ENCODE results near the gene SEMA4G.

SEMA4G gene

DNA sequence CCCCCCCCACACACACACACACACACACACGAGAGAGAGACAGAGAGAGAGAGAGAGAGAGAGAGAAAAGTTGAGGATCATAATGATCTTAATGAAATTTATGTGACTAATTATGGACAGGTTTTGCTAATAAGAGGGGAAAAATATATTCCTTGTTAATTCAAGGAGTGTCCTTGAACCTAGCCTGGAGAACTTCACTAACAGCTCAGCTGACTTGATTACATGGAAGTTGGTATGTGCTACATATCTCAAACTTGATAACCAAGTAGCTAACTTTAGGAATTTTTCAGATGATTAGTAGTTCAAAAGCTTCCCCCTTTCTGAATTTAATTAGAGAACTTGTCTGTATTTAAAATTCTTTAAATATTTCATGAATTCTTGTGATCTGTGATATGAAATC, 41.3 kb upstream of the SEMA4G start:
- ChIA-PET POLR2A (interaction anchor here (0.5 kb wide), 1 partner anchor 133 kb away, joined by 4 read pairs; no protein-coding TSS in a partner anchor), CTCF (interaction anchor here (1.0 kb wide), 1 partner anchor 20 kb away, joined by 3 read pairs; no protein-coding TSS in a partner anchor)
- peaks cover 84 to 98% of the 10 kb centered on the region in 2 experiments for H3K36me3 ChIP-seq (ENCODE audit: control insufficient read depth in 2 of 2, insufficient read depth in 1 of 2, low read length in 2 of 2)
- TF ChIP-seq PBX3 (CRISPR knock-in tag; IDR thresholded peaks at IDR 0.05) (no peak), BCL6B (tag by site-specific recombination; IDR thresholded peaks at IDR 0.05) (no peak), SP2 (tag by site-specific recombination; IDR thresholded peaks at IDR 0.05) (no peak), ZNF223 (tag by site-specific recombination; IDR thresholded peaks at IDR 0.05) (no peak), ZNF639 (tag by site-specific recombination; IDR thresholded peaks at IDR 0.05) (no peak), GFI1B (tag by site-specific recombination; IDR thresholded peaks at IDR 0.05) (no peak), ZNF555 (tag by site-specific recombination; conservative IDR thresholded peaks at IDR 0.05) (no peak), ZNF514 (tag by site-specific recombination; IDR thresholded peaks at IDR 0.05) (no peak), TRIM28 (IDR thresholded peaks at IDR 0.05; ENCODE audit: borderline replicate concordance, low read length) (no peak), FEZF1 (tag by site-specific recombination; IDR thresholded peaks at IDR 0.05) (no peak), ZFP37 (tag by site-specific recombination; IDR thresholded peaks at IDR 0.05) (no peak), ZNF433 (tag by site-specific recombination; IDR thresholded peaks at IDR 0.05; ENCODE audit: low read depth) (no peak), ZNF776 (tag by site-specific recombination; IDR thresholded peaks at IDR 0.05; ENCODE audit: borderline replicate concordance) (no peak), GLIS2 (tag by site-specific recombination; IDR thresholded peaks at IDR 0.05) (no peak), ZNF521 (tag by site-specific recombination; IDR thresholded peaks at IDR 0.05) (no peak)
- TF ChIP-seq, protein P1, sequence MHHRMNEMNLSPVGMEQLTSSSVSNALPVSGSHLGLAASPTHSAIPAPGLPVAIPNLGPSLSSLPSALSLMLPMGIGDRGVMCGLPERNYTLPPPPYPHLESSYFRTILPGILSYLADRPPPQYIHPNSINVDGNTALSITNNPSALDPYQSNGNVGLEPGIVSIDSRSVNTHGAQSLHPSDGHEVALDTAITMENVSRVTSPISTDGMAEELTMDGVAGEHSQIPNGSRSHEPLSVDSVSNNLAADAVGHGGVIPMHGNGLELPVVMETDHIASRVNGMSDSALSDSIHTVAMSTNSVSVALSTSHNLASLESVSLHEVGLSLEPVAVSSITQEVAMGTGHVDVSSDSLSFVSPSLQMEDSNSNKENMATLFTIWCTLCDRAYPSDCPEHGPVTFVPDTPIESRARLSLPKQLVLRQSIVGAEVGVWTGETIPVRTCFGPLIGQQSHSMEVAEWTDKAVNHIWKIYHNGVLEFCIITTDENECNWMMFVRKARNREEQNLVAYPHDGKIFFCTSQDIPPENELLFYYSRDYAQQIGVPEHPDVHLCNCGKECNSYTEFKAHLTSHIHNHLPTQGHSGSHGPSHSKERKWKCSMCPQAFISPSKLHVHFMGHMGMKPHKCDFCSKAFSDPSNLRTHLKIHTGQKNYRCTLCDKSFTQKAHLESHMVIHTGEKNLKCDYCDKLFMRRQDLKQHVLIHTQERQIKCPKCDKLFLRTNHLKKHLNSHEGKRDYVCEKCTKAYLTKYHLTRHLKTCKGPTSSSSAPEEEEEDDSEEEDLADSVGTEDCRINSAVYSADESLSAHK (tag by site-specific recombination; IDR thresholded peaks at IDR 0.05), result no peak
- TF ChIP-seq, protein P2, sequence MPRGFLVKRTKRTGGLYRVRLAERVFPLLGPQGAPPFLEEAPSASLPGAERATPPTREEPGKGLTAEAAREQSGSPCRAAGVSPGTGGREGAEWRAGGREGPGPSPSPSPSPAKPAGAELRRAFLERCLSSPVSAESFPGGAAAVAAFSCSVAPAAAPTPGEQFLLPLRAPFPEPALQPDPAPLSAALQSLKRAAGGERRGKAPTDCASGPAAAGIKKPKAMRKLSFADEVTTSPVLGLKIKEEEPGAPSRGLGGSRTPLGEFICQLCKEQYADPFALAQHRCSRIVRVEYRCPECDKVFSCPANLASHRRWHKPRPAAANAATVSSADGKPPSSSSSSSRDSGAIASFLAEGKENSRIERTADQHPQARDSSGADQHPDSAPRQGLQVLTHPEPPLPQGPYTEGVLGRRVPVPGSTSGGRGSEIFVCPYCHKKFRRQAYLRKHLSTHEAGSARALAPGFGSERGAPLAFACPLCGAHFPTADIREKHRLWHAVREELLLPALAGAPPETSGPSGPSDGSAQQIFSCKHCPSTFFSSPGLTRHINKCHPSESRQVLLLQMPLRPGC (tag by site-specific recombination; IDR thresholded peaks at IDR 0.05), result no peak
- TF ChIP-seq, protein P3, sequence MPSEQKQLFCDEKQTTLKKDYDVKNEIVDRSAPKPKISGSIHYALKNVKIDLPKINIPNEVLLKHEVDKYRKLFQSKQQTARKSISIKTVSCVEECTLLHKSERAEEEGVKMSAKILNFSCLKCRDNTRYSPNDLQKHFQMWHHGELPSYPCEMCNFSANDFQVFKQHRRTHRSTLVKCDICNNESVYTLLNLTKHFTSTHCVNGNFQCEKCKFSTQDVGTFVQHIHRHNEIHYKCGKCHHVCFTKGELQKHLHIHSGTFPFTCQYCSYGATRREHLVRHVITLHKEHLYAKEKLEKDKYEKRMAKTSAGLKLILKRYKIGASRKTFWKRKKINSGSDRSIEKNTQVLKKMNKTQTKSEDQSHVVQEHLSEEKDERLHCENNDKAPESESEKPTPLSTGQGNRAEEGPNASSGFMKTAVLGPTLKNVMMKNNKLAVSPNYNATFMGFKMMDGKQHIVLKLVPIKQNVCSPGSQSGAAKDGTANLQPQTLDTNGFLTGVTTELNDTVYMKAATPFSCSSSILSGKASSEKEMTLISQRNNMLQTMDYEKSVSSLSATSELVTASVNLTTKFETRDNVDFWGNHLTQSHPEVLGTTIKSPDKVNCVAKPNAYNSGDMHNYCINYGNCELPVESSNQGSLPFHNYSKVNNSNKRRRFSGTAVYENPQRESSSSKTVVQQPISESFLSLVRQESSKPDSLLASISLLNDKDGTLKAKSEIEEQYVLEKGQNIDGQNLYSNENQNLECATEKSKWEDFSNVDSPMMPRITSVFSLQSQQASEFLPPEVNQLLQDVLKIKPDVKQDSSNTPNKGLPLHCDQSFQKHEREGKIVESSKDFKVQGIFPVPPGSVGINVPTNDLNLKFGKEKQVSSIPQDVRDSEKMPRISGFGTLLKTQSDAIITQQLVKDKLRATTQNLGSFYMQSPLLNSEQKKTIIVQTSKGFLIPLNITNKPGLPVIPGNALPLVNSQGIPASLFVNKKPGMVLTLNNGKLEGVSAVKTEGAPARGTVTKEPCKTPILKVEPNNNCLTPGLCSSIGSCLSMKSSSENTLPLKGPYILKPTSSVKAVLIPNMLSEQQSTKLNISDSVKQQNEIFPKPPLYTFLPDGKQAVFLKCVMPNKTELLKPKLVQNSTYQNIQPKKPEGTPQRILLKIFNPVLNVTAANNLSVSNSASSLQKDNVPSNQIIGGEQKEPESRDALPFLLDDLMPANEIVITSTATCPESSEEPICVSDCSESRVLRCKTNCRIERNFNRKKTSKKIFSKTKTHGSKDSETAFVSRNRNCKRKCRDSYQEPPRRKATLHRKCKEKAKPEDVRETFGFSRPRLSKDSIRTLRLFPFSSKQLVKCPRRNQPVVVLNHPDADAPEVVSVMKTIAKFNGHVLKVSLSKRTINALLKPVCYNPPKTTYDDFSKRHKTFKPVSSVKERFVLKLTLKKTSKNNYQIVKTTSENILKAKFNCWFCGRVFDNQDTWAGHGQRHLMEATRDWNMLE (tag by site-specific recombination; conservative IDR thresholded peaks at IDR 0.05; ENCODE audit: low read depth), result no peak
- H3K9me3 ChIP-seq (ENCODE audit: control insufficient read depth, insufficient read depth, low read depth, low read length), result no peaks in the 10 kb centered on the region
- no peaks in the 10 kb centered on the region for H3K4me1 ChIP-seq (ENCODE audit: control insufficient read depth, insufficient read depth, low read length)
- H3K4me3 ChIP-seq (ENCODE audit: low read depth, low read length), result no peak overlapping the region
- H3K27ac ChIP-seq (ENCODE audit: extremely low read depth, low read depth, low read length), result no peak overlapping the region

Measured in HEK293 (cell line).